ENCODE measurements around the gene RINT1. TPM values are rescaled to one million over a fixed set of nuclear protein-coding genes. Genes with fewer than 3 reads are reported as not detected.

RINT1 gene
- total RNA-seq, 1 donor from 2014 or later, result 9.0 TPM

DNA sequence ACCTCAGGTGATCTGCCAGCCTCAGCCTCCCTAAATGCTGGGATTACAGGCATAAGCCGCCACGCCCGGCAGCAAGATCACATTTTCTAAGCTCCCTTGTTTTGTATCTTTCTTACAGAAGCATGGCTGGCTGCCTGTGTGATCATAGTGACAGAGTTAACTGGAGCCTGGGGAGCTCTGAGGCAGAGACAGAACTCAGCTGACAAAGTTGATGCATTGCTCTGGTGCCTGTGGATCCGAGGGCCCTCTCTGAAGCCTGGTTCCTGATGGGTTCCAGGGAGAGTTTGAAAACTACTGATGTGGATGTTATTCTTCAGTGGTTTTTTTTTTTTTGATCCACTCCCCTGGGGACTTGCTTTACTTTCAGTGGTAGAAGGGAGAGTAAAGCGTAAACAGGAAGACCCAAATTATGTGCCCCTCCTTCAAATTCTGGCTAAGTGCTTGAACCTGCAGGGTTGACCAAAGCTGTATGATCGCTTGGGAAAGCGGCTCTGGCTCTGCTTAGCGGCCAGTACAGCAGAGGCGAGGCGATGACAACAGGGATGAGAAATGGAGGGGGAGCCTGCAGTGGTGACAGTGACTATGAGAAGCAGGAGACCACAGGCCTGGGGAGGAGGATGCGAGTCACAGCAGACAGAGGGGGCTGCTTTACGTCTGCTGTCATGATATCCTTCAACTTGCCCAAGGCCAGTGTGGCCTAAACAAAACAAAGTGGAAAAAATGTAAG lies 56.1 kb downstream of the RINT1 start:
- Histone ChIP-seq H3K4me3 (ENCODE audit: low read depth, low read length) (no peak overlapping the region), H3K36me3 (ENCODE audit: control insufficient read depth, insufficient read depth, low read length) (no peaks in the 10 kb centered on the region), H3K27me3 (ENCODE audit: control insufficient read depth, insufficient read depth, low read length) (no peaks in the 10 kb centered on the region)
- TF ChIP-seq, protein P1, sequence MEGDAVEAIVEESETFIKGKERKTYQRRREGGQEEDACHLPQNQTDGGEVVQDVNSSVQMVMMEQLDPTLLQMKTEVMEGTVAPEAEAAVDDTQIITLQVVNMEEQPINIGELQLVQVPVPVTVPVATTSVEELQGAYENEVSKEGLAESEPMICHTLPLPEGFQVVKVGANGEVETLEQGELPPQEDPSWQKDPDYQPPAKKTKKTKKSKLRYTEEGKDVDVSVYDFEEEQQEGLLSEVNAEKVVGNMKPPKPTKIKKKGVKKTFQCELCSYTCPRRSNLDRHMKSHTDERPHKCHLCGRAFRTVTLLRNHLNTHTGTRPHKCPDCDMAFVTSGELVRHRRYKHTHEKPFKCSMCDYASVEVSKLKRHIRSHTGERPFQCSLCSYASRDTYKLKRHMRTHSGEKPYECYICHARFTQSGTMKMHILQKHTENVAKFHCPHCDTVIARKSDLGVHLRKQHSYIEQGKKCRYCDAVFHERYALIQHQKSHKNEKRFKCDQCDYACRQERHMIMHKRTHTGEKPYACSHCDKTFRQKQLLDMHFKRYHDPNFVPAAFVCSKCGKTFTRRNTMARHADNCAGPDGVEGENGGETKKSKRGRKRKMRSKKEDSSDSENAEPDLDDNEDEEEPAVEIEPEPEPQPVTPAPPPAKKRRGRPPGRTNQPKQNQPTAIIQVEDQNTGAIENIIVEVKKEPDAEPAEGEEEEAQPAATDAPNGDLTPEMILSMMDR (IDR thresholded peaks at IDR 0.05; ENCODE audit: insufficient read depth, low read length, severe bottlenecking), result no peak
- FAIRE-seq, result no peak
- DNase-seq (ENCODE audit: low read depth), result no peak

DNA sequence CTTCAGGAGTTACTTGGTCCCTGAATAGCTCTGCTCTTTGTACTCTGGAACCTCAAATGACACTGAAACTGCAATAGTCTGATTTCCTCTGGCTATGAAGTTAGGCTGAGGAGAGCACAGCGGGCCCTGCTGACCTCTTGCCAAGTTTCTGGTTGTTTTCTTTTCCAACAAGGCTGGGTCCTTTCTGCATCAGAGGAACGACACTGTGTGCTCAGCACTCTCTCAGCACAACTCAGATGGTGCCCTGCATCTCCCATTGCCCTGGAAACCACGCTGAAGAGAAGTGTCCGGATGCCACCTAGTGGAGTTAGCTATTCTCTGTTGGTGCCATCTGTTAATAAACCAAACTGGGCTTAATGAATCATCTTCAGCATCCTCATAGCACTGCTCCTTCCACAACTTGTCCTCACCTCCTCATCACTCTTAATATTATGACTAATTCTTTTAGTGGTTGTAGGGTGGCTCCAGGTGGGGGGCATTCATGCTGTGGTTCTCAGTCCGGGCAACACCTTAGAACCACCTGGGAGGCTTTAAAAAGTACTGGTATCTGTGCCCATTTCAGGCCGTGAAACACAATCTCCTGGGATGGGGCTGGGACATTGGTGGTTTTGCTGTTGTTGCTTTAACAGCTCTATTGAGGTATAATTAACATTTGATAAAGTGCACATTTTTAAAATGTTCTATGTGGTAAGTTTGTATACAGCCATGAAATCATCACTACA lies 57.5 kb downstream of the RINT1 start:
- Histone ChIP-seq H3K4me3 (ENCODE audit: low read depth, low read length) (no peak overlapping the region), H3K36me3 (ENCODE audit: control insufficient read depth, insufficient read depth, low read length) (no peaks in the 10 kb centered on the region), H3K27me3 (ENCODE audit: control insufficient read depth, insufficient read depth, low read length) (no peaks in the 10 kb centered on the region)
- DNase-seq (ENCODE audit: low read depth) (peak; percentile 76), FAIRE-seq (no peak)
- TF ChIP-seq, protein P1 (IDR thresholded peaks at IDR 0.05; ENCODE audit: insufficient read depth, low read length, severe bottlenecking), result peak; percentile 77

DNA sequence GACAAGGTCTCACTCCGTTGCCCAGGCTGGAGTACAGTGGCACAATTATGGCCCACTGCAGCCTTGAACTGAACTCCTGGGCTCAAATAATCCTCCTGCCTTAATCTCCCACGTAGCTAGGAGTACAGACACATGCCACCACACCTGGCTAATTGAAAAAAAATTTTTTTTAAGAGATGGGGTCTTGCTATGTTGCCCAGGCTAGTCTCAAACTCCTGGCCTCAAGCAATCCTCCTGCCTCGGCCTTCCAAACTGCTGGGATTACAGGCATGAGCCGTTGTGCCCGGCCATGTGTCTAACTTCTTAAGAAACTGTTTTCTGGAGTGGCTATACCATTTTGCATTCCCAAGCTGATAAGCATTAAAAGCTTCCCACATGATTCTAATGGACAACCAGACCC lies 58.8 kb downstream of the RINT1 start:
- DNase-seq (ENCODE audit: low read depth), result no peak
- no peak for FAIRE-seq
- Histone ChIP-seq H3K4me3 (ENCODE audit: low read depth, low read length) (no peak overlapping the region), H3K27me3 (ENCODE audit: control insufficient read depth, insufficient read depth, low read length) (no peaks in the 10 kb centered on the region), H3K36me3 (ENCODE audit: control insufficient read depth, insufficient read depth, low read length) (no peaks in the 10 kb centered on the region)
- TF ChIP-seq, protein P1 (IDR thresholded peaks at IDR 0.05; ENCODE audit: insufficient read depth, low read length, severe bottlenecking), result no peak

DNA sequence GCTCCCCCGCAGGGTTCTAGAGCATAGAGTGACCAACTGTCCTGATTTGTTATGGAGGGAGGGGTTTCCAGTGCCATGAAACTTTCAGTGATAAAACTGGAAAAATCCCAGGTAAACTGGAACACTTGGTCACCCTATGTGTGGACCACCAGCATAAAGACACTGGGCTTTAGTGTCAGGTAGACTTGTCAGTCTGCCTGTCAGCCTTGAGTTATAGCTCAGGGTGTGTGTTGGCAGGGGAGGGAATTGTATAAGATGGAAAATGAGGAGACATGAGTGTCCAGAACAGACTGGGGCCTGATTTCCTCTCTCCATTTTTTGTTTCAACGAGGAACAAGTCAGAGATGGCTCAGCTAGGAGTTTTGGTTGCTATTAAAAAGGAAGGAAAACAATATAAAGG lies 59.5 kb downstream of the RINT1 start:
- no peak for DNase-seq (ENCODE audit: low read depth)
- Histone ChIP-seq H3K27me3 (ENCODE audit: control insufficient read depth, insufficient read depth, low read length) (no peaks in the 10 kb centered on the region), H3K4me3 (ENCODE audit: low read depth, low read length) (no peak overlapping the region), H3K36me3 (ENCODE audit: control insufficient read depth, insufficient read depth, low read length) (no peaks in the 10 kb centered on the region)
- no peak for FAIRE-seq
- TF ChIP-seq, protein P1 (IDR thresholded peaks at IDR 0.05; ENCODE audit: insufficient read depth, low read length, severe bottlenecking), result no peak

DNA sequence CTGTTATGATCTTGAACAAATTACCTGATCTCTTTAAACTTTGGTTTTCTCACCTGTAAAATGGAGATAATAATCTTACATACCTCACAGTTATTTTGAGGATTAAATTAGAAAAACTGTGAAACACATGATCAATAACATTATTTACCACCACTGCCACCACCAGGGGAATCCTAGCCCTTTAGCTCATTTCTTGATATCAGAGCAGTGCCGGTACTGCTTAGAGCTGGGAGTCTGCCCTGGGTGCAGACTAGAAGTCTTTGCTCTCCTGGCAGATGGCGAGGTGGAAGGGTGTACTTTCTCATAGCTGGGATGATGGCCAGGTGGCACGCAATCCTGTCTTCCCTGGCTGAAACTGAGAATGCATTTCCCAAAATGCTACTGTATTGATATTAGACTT lies 62.0 kb downstream of the RINT1 start:
- Histone ChIP-seq H3K4me3 (ENCODE audit: low read depth, low read length) (no peak overlapping the region), H3K27me3 (ENCODE audit: control insufficient read depth, insufficient read depth, low read length) (no peaks in the 10 kb centered on the region), H3K36me3 (ENCODE audit: control insufficient read depth, insufficient read depth, low read length) (no peaks in the 10 kb centered on the region)
- DNase-seq (ENCODE audit: low read depth), result no peak
- no peak for FAIRE-seq
- TF ChIP-seq, protein P1 (IDR thresholded peaks at IDR 0.05; ENCODE audit: insufficient read depth, low read length, severe bottlenecking), result no peak
